Pancreas (tissue), 10 donors: ENCODE data around the gene CNTN5. TPM values are rescaled to one million over a fixed set of nuclear protein-coding genes. Genes with fewer than 3 reads are reported as not detected.

Source experiments
- ATAC-seq, 4 donors: fragments of 200-7000 bp; cut with Tn5 transposase; one replicate each; pipeline versions ENCODE4 v1.8.0 to v1.9.1; 2020; ENCODE audit warnings: mild to moderate bottlenecking in 4 of 4, moderate library complexity in 4 of 4
- DNase-seq, 6 donors: peaks; one replicate each; pipeline ENCODE4 v3.0.0-alpha.2; 2020
- FAIRE-seq: peaks from 2 replicates; lab custom pipeline; 2012; peaks lifted over from hg19 to GRCh38; lab: Jason Lieb, UNC
- H3K27ac ChIP-seq, 4 donors: fragments of 200-600 bp; sonication (generic); 1 replicate in 3 of 4; 2 replicates in 1 of 4; pipeline versions ENCODE4 v1.5.0 to v1.8.0; 2020
- H3K27me3 ChIP-seq, 4 donors: fragments of 200-600 bp; one replicate each; pipeline ENCODE4 v1.8.0; 2021
- H3K36me3 ChIP-seq, 3 donors: fragments of 200-600 bp; sonication (generic) in 1 of 3; one replicate each; pipeline versions ENCODE4 v1.5.0 to v1.8.0; 2020 to 2021
- H3K4me1 ChIP-seq, 3 donors: fragments of 200-600 bp; one replicate each; pipeline ENCODE4 v1.8.0; 2021
- H3K4me3 ChIP-seq, 4 donors: fragments of 200-600 bp; sonication (generic) in 2 of 4; one replicate each; pipeline versions ENCODE4 v1.5.0 to v1.8.0; 2020 to 2021
- H3K9me3 ChIP-seq, 4 donors: fragments of 200-600 bp; one replicate each; pipeline ENCODE4 v1.8.0; 2021
- WGBS, 2 donors: extraction: QIAGEN DNeasy Blood & Tissue Kit; methylation state at CpG; one replicate each; pipeline ENCODE4 v1.1.7; 2013; 5-methylcytosine and 5-hydroxymethylcytosine counted together
- intact Hi-C, 3 donors: fragments of 100-400 bp; cut with DNase I; formaldehyde crosslinking; loops; one replicate each; pipeline versions ENCODE4 v1.11.1 to v1.14.2; 2022
- polyA plus RNA-seq, 2 donors: library from polyadenylated mRNA; stranded (reverse); fragments of 200-250 nt; gene quantifications; one replicate each; pipeline ENCODE4 v1.2.3, GENCODE V29; 2013
- total RNA-seq, 6 donors: library from RNA; stranded (reverse); fragmentation: NEBNext Ultra II Directional in 4 of 6; extraction: Animal tissue kit (Norgen Biotek cat#: 25700) in 4 of 6; gene quantifications; one replicate each; pipeline versions ENCODE4 v1.2.1 to v1.2.4, GENCODE V29; 2021 to 2023
- TF ChIP-seq, protein P1 (sequence below), 4 donors: fragments of 200-600 bp; sonication (generic) in 3 of 4; IDR thresholded peaks; one replicate each; pipeline versions ENCODE4 v1.5.0 to v1.8.0; 2021; ENCODE audit warnings: antibody characterized with exemption in 4 of 4
- donor health status: healthy with polysubstance abuse.
- donor health status: DM: no; HTN: no; CAD: no; lungs with moderate emphysema.
- donor health status: DM: no; HTN: no; CAD: no.
- donor health status: control.
- donor health status: control.
- donor health status: Bipolar disorder and iron deficiency.
- donor health status: DM: yes; HTN: yes; CAD: no.
- donor health status: DM: no; HTN: no; CAD: no.
- donor health status: DM: no; HTN: no; CAD: no.
- donor health status: DM: yes; HTN: yes; CAD: no.

The CNTN5 gene
- total and polyA plus RNA-seq, 8 donors: 0.11 to 1.2 (median 0.58) TPM

DNA sequence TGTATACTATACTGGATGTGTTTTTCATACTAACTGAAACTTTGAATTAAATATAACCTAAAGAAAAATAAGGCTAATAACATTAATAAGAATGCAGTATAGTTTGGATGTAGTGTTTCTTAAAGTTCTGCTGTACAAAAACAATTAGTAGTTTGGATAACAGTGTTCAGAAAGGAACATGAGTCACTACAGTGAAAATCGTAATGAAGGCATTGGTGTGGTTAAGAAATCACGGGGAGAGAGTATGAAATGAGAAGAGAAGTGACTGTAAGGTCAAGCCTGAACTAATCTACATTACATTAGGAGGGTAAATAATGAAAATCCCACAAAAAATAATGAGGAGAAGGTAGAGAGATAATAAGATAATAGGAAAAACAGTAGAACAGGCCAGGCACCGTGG lies 939.8 kb downstream of the CNTN5 start:
- no peak for ATAC-seq
- 80 to 85% methylated on average over 3 of the region's 3 CpGs for WGBS, 2 donors
- no peaks in the 10 kb centered on the region for H3K36me3 ChIP-seq
- H3K27me3 ChIP-seq: no peaks in the 10 kb centered on the region
- H3K4me1 ChIP-seq: no peaks in the 10 kb centered on the region
- FAIRE-seq: no peak
- no peak for DNase-seq
- intact Hi-C loops: no loop called here
- H3K4me3 ChIP-seq: no peak overlapping the region
- no peaks in the 10 kb centered on the region for H3K9me3 ChIP-seq
- H3K27ac ChIP-seq: no peak overlapping the region
- TF ChIP-seq, protein P1, sequence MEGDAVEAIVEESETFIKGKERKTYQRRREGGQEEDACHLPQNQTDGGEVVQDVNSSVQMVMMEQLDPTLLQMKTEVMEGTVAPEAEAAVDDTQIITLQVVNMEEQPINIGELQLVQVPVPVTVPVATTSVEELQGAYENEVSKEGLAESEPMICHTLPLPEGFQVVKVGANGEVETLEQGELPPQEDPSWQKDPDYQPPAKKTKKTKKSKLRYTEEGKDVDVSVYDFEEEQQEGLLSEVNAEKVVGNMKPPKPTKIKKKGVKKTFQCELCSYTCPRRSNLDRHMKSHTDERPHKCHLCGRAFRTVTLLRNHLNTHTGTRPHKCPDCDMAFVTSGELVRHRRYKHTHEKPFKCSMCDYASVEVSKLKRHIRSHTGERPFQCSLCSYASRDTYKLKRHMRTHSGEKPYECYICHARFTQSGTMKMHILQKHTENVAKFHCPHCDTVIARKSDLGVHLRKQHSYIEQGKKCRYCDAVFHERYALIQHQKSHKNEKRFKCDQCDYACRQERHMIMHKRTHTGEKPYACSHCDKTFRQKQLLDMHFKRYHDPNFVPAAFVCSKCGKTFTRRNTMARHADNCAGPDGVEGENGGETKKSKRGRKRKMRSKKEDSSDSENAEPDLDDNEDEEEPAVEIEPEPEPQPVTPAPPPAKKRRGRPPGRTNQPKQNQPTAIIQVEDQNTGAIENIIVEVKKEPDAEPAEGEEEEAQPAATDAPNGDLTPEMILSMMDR (IDR thresholded peaks at IDR 0.05): no peak

DNA sequence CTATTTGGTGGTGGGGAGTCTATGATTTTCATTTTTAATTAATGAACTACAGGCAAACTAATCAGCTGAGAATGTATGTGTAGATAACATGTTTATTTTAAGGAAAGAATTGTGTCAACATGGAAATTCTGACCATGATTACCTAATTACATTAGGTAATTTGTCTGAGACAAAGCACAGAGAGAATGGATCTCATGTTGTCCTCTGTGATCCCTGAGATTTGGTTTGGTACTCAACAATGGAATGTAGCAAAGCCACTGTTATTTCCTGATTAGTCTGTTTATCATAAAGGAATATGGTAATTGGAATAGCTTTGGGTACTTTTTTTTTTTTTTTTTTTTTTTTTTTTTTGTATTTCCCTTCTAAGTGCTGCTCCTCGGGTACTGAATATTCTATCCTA lies 947.6 kb downstream of the CNTN5 start:
- intact Hi-C loops: no loop called here
- DNase-seq (no peak), FAIRE-seq (no peak), ATAC-seq (no peak)
- Histone ChIP-seq H3K36me3 (no peaks in the 10 kb centered on the region), H3K27ac (no peak overlapping the region), H3K9me3 (no peaks in the 10 kb centered on the region), H3K27me3 (no peaks in the 10 kb centered on the region), H3K4me3 (no peak overlapping the region), H3K4me1 (no peaks in the 10 kb centered on the region)
- TF ChIP-seq, protein P1 (IDR thresholded peaks at IDR 0.05): no peak
- WGBS, 2 donors: 90 to 96% methylated on average over 1 of the region's 1 CpG

DNA sequence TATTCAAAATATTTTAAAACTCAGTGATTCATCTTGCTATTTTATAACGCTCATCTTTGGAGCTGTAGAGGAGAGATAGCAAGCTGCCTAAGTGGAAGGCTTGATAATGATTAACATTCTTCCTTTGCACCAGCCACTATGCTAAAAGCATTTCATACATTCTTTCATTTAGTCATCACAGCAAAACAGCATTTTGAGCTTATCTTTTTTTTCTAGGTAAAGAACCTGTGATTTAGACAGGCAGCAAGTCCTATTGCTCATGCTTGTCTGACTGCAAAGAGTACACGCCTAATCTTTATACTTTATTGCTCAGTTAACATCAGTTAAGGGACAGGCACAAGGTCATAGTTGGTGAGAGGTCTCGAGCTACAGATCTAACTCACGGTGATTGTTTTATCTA lies 953.2 kb downstream of the CNTN5 start:
- Histone ChIP-seq H3K27me3 (no peaks in the 10 kb centered on the region), H3K36me3 (no peaks in the 10 kb centered on the region), H3K4me3 (no peak overlapping the region), H3K4me1 (no peaks in the 10 kb centered on the region), H3K9me3 (no peaks in the 10 kb centered on the region), H3K27ac (no peak overlapping the region)
- 40 to 42% methylated on average over 4 of the region's 4 CpGs for WGBS, 2 donors
- TF ChIP-seq, protein P1 (IDR thresholded peaks at IDR 0.05): no peak
- intact Hi-C loops: no loop called here
- ATAC-seq: peak in 2 of 4 donors; percentile 29 to 47
- no peak for DNase-seq
- no peak for FAIRE-seq

DNA sequence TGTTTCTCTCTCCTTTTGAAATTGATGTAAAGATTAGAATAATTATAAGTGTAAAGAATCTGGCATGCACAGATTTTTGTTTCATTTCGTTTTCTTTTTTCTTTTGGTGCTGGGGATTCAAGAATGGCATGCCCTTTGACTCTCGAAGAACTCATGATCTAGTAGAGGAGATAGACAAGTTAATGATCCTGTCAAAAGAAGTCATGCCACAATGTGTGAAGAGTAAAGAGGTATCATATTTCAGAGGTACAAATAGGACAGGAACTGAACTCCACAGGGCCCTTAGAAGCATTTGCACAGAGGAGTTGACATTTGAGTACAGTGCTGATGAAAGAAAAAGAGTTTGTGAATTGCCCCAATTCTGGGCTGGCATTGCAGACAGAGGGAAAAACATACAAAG lies 958.3 kb downstream of the CNTN5 start:
- intact Hi-C loops: no loop called here
- Histone ChIP-seq H3K36me3 (no peaks in the 10 kb centered on the region), H3K9me3 (no peaks in the 10 kb centered on the region), H3K27me3 (no peaks in the 10 kb centered on the region), H3K27ac (no peak overlapping the region), H3K4me1 (no peaks in the 10 kb centered on the region), H3K4me3 (no peak overlapping the region)
- no peak for FAIRE-seq
- TF ChIP-seq, protein P1 (IDR thresholded peaks at IDR 0.05): no peak
- no peak for ATAC-seq
- WGBS, 2 donors: 62 to 65% methylated on average over 2 of the region's 2 CpGs
- no peak for DNase-seq

DNA sequence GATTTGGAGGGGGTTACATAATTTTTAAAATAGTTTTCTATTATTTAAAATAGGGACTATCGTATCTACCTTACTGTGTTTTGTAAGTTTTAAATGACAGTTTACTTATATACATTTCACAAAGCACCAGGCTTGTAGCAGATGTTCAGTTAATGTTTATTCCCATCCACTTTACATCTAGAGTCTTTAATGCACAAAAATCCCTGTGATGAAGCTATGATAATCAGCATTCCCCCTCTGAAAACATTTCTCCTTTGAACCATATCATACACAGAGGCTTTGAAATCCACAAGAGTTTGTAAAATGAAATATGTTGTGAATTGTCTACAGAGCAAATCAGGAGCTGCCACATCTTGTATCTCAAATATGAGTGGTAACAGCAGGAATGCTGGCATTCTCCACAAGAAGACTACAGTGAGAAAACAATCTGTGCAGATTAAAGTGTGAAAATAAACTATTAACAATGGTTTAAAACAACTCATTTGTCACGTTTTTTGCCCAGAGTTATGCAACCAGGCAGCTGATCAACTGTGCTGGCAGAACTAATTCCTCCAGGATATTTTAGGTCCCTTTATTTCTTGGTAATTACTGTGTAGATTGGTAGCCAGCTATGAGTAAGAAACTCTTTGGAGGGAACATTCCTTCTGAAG lies 967.2 kb downstream of the CNTN5 start:
- H3K4me3 ChIP-seq: no peak overlapping the region
- H3K27me3 ChIP-seq: no peaks in the 10 kb centered on the region
- H3K27ac ChIP-seq: peak overlapping the region in 1 of 4 donors; percentile 4
- no peaks in the 10 kb centered on the region for H3K9me3 ChIP-seq
- intact Hi-C loops: no loop called here
- DNase-seq: no peak
- 16 to 17% methylated on average over 2 of the region's 2 CpGs for WGBS, 2 donors
- TF ChIP-seq, protein P1 (IDR thresholded peaks at IDR 0.05): no peak
- no peaks in the 10 kb centered on the region for H3K36me3 ChIP-seq
- peaks cover 8 to 13% (median 9%) of the 10 kb centered on the region in 3 donors for H3K4me1 ChIP-seq
- peak; percentile 38 to 66 (median 48) for ATAC-seq
- no peak for FAIRE-seq
